HK-2 (cell line): ENCODE measurements around the gene ENPP7.
"Not testable (repeated sequence)": the region's sequence is repeated elsewhere in the genome, so short reads cannot be mapped to it uniquely, and the experiment has no call there.

ENCODE experiments used
- DNase-seq: peaks from one replicate; pipeline ENCODE4 v3.0.0-alpha.2; 2018; ENCODE audit not compliant: unreplicated experiment

Gene ENPP7

DNA sequence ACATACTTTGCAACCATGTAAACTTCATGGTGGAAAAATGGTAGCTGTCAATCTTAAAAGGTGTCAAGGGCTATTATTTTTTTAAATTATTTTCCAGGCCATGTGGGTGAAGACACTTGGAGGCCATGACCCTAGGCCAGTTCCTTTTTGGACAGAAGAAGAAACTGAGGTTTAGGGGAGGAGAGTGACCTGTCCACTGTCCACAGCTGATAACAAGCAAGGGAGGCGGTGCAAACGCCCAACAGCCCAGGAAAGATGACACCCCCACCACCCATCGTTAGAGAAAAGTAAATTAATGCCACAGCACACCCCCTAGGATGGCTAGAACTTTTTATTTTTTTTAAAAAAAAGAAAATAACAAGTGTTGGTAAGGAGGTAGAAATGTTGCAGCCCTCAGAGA, 19.2 kb downstream of the ENPP7 start:
- no peak for DNase-seq

DNA sequence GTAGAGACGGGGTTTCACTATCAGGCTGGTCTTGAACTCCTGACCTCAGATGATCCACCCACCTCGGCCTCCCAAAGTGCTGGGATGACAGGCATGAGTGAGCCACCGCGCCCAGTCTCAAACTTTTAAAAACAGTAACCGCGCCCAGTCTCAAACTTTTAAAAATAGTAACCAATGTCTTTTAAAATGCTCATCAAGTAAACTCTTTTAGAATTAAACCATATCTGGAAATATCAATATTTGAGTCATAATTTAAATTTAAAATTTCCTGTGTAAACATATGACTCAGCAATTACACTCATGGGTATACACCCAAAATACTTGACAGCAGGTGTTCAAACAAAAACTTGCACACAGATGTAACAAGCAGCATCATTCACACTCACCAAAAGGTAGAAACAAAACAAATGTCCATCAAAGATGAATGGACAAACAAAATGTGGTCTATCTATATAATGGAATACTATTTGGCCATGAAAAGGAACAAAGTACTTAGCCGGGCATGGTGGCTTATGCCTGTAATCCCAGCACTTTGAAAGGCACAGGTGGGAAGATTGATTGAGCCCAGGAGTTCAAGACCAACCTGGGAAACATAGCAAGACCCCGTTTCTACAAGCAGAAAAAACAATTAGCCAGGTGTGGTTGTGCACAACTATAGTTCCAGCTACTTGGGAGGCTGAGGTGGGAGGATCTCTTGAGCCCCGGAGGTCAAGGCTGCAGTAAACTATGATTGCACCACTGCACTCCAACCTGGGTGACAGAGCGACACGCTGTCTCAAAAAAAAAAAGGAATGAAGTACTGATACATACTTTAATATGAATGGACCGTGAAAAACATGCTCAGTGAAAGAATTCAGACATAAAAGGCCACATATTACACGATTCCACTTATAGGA, 20.2 kb downstream of the ENPP7 start:
- no peak for DNase-seq

- no peak for DNase-seq
Measured at GRCh38 chr17:79752175-79752574, 21.4 kb downstream of the ENPP7 start.

DNA sequence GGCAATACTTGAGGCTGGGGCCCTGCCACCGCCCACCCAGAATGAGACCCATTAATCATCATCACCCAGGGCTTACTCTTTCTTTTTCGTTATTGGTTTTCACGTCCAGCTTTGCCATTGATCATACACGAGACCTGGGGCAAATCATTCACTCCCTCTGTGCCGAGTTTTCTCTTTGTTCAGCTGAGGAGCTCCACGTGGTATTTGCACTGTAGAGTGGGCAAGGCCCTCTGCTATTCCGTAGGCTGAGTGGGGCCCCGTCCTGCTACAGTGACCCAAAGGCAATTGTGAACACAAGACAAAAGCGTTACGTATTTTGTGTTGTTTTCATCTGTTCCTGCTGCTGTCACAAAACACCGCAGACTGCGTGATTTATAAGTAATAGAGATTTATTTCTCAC, 23.6 kb downstream of the ENPP7 start:
- no peak for DNase-seq

DNA sequence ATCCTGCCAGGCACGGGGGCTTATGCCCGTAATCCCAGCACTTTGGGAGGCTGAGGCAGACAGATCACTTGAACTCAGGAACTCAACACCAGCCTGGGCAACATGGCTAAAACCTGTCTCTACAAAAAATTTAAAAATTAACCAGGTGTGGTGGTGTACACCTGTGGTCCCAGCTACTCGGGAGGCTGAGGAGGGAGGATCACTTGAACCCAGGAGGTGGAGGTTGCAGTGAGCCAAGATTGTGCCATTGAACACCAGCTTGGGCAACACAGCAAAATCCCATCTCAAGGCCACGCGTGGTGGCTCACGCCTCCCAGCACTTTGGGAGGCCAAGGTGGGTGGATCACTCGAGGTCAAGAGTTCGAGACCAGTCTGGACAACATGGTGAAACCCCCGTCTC, 24.2 kb downstream of the ENPP7 start:
- DNase-seq, result not testable (repeated sequence)

GRCh38 chr17:79755591-79755990, 24.8 kb downstream of the ENPP7 start:
- no peak for DNase-seq

DNA sequence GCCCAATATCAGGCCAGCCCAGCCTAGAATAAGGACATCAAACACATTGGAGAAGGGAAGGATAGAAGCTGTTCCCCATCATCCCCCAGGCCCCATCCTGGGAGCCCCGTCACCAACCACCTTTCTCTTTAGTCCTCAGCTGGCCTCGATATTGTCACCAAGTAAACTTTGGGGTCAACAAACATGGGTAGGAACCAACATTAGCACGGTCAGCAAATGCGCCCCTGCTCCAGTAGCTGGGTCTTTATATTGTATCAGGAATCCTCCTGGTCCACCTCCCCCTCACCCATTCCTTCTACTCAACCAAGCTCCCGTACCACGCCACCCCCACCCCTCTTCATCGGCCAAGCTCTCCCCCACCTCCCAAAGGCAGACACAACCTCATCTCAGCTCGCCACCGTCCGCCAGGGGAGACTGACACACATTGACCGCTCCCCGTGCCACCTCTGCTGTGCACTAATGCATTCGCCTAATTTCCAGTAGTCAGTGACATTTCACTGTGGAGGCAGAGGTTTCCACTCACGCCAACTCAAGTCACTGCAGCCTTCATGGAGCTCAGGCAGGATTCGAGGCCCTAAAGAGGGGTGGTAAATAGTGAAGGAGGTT, 26.5 kb downstream of the ENPP7 start:
- DNase-seq, result no peak

DNA sequence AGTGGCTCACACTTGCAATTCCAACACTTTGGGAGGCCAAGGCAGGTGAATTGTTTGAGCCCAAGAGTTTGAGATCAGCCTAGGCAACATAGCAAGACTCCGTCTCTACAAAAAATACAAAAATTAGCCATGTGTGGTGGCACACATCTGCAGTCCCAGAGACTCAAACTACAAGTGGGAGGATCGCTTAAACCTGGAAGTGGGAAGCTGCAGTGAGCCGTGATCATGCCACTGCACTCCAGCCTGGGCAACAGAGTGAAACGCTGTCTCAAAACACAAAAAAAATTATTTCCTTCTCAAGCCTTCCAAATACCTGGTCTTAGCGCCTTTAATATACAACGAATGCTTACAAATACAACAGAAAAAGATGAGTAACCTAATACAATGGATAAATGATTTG, 27.5 kb downstream of the ENPP7 start:
- DNase-seq, result no peak

- no peak for DNase-seq
Measured at GRCh38 chr17:79760197-79760906, 29.6 kb downstream of the ENPP7 start.

DNA sequence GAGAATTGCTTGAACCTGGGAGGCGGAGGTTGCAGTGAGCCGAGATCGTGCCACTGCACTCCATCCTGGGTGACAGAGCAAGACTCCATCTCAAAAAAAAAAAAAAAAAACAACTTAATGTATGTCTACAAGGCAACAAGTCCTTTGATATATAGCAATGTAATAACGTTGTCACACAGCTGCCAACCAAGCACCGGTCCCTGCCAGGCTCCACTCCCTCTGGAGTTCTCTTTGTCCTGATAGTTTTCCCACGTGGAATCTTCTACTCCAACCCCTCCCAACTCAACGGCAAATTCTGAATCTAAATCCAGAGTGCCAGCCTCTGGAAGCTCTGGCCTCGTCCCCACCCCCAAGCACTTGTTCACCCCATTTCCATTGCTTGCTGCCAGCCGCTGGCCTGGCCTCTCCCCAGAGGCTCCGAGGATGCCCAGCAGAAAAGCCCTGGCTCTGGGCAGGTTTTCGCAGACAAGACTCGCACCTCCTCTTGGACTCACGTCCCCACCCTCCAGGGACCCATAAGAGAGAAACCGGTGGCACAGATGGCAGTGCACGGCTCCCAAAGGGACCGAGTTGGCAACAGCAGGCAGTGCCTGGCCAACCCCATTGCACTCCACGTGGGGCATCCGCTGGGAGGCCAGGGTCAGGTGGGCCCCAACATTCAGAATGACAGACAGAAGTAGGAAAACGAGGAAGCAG, 31.3 kb downstream of the ENPP7 start:
- no peak for DNase-seq

DNA sequence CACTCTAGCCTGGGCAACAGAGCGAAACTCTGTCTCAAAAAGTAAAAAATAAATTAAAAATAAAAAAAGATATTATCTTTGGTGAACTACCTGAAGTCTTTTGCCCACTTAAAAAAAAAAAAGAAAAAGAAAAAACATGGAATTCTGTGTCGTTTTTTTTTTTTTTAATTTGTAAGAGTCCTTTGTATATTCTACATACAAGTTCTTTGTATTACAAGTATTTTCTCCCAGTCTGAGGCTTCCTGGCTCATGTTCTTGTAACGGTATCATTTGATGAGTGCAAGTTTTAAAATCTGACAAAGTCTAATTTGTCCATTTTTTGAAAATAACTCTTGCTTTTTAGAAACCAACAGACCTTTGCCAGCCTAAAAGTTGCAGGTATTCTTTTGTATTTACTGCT, 35.0 kb downstream of the ENPP7 start:
- DNase-seq, result no peak

- no peak for DNase-seq
Measured at GRCh38 chr17:79769570-79770506, 39.1 kb downstream of the ENPP7 start.

DNA sequence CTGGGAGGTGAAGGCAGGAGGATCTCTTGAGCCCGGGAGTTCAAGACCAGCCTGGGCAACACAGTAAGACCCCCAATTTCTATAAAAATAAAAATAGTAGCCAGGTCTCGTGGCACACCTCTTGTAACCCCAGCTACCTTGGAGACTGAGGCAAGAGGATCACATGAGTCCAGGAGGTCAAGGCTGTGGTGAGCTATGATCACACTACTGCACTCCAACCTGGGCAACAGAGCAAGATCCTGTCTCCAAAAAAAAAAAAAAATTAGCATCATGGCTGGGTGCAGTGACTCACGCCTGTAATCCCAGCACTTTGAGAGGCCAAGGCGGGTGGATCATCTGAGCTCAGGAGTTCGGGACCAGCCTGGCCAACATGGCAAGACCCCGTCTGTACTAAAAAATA, 40.5 kb downstream of the ENPP7 start:
- DNase-seq, result no peak

- DNase-seq, result not testable (repeated sequence)
Measured at GRCh38 chr17:79772726-79773125, 42.0 kb downstream of the ENPP7 start.

DNA sequence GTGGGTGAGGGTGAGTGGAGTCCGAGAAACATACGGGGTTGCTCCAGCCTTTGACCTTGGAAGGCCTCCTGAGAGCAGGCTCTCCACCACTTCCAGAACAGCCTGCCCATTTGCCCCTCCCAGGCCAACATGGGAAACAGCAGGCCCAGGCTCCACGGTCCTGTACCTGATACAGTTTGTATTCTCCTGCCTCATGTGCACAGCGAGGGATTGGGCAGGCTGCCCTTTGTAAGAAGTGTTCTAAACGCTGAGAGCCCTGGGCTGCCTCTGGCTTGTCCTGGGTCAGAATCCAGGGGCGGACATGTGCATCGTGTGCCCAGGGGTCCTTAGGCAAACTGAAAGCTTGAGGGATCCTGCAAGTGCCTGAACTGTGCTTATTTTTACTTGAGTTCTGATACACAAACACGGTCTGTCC, 43.8 kb downstream of the ENPP7 start:
- no peak for DNase-seq

DNA sequence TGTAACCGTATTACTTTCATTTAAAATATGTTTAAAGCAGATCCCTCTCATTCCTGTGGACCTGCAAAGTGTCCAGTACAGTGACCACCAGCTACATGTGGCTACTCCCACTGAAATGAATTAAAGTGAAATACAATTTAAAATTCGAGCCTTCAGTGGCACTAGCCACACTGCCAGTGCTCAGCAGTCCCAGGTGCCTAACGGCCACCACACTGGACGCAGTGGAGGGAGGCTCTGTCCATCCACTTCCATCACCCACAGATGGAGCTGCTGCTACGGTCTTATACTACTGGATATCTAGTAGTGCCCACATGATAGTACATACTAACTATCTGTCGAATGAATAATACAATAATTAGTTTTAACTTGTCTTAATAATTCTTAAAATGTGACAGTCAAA, 44.9 kb downstream of the ENPP7 start:
- no peak for DNase-seq

DNA sequence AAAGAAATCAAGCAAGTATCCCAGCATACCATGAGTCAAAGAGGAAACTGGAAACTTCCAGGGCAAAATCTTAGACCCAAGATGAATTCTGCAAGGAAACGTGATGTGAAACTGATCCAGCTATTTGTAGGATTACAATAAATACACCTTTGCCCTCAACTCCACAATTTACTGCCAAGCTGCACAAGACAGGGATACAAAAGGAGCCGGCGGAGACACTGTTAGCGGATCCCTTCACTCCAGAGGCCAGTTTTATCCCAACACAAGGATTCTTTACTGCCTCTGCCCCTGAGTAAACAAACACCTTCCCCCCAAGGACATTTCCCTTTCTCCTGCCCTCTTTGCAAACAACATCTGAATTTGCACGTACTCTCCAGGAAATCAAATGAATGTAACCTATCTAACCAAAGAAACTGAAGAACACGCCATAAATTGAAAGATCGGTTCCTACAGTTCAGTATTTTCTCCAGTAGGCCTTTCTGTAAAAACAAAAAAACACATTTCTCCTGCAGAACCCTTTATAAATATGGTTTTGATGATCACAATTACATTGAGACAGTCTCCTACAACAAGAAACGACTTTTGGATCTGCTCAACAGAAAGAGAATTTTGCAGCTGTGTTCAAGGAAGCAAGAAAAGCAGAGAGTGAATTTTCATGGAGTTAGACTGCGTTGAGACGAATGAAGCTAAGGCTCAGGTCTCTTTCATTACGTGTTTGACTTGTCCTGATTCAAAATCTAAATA, 45.8 kb downstream of the ENPP7 start:
- no peak for DNase-seq

DNA sequence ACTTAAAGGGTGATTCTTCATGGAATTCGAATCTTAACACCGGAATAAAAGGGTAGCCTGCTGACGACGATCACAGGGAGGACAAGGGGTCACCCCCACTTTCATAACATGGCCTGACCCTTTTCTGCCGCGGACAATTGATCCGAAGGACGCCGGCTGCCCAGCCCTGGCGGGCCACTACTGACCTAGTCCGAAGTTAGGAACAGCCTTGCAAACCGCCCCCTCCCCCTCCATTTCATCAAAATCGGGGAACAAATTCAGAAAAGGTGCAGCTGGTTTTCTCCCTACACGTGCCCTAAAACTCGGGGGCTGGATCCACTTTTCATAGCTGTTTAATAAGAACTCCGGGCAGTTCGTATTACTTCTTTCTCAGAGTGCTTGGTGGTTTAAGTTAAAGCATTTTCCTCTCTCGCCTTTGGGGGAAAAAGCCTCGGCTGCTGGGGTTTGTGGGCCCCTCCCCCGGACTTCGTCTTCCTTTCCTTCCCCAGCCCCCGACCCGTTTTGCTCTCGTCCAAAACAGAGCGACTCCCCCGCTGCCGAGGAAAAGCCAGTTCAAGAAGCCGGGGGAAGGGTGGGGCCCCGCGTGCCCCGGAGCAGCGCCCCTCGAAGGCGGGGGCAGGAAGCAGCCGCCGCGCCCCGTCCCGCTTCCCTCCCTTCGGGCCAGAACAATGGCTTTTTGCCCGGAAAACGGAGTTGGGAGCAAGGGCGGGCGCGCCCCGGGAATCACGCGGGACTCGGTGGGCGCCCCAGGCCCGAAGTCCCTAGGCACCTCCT, 46.6 kb downstream of the ENPP7 start:
- peak; percentile 70 for DNase-seq

DNA sequence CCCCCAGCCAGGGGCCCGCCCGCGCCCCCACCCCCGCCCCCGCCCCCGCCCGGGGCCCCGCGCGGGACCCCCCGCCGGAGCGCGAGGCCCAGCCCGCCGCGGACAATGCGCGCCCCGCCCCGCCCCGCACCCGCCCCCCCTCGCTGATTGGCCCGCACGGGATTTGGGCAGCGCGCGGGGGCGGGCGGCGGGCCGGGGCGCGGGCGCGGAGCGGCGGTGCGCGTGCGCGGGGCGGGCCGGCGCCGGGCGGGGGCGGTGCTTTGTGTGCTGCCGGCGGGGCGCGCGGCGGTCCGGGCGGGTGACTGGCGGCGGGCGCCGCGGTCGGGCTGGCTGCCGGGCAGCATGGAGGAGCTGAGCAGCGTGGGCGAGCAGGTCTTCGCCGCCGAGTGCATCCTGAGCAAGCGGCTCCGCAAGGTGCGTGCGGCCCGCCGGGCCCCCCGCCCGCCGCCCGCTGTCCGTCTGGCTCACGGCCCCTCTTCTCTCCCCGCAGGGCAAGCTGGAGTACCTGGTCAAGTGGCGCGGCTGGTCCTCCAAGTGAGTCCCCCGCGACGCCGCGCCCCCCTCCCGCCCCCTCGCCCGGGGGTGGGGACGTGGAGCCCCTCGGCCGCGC, 47.3 kb downstream of the ENPP7 start, which contains the start of gene CBX2:
TSS of gene CBX2 (plus strand) at position 255 of the 610 bp plus-strand sequence. CDS start at position 343, 88 bp downstream.
- peak; percentile 80 for DNase-seq
